AG09319 (cell line): ENCODE measurements around the gene GNG8.

Source experiments
- DNase-seq: peaks from one replicate; pipeline ENCODE4 v3.0.0-alpha.2; 2010; ENCODE audit warnings: low read depth; ENCODE audit errors: extremely low read depth
- TF ChIP-seq, protein P1 (sequence below): IDR thresholded peaks from 2 replicates; pipeline ENCODE4 v1.5.1; 2011; ENCODE audit warnings: low read depth, mild to moderate bottlenecking, inconsistent platforms, low read length, moderate library complexity

Gene GNG8

DNA sequence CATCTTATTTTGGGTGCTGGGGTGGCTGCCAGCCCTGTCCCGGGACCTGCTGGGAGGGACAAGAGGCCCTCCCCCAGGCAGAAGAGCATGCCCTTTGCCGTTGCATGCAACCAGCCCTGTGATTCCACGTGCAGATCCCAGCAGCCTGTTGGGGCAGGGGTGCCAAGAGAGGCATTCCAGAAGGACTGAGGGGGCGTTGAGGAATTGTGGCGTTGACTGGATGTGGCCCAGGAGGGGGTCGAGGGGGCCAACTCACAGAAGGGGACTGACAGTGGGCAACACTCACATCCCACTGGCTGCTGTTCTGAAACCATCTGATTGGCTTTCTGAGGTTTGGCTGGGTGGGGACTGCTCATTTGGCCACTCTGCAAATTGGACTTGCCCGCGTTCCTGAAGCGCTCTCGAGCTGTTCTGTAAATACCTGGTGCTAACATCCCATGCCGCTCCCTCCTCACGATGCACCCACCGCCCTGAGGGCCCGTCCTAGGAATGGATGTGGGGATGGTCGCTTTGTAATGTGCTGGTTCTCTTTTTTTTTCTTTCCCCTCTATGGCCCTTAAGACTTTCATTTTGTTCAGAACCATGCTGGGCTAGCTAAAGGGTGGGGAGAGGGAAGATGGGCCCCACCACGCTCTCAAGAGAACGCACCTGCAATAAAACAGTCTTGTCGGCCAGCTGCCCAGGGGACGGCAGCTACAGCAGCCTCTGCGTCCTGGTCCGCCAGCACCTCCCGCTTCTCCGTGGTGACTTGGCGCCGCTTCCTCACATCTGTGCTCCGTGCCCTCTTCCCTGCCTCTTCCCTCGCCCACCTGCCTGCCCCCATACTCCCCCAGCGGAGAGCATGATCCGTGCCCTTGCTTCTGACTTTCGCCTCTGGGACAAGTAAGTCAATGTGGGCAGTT is 26.2 kb downstream of the GNG8 start:
- TF ChIP-seq, protein P1, sequence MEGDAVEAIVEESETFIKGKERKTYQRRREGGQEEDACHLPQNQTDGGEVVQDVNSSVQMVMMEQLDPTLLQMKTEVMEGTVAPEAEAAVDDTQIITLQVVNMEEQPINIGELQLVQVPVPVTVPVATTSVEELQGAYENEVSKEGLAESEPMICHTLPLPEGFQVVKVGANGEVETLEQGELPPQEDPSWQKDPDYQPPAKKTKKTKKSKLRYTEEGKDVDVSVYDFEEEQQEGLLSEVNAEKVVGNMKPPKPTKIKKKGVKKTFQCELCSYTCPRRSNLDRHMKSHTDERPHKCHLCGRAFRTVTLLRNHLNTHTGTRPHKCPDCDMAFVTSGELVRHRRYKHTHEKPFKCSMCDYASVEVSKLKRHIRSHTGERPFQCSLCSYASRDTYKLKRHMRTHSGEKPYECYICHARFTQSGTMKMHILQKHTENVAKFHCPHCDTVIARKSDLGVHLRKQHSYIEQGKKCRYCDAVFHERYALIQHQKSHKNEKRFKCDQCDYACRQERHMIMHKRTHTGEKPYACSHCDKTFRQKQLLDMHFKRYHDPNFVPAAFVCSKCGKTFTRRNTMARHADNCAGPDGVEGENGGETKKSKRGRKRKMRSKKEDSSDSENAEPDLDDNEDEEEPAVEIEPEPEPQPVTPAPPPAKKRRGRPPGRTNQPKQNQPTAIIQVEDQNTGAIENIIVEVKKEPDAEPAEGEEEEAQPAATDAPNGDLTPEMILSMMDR, result no peak
- no peak for DNase-seq

DNA sequence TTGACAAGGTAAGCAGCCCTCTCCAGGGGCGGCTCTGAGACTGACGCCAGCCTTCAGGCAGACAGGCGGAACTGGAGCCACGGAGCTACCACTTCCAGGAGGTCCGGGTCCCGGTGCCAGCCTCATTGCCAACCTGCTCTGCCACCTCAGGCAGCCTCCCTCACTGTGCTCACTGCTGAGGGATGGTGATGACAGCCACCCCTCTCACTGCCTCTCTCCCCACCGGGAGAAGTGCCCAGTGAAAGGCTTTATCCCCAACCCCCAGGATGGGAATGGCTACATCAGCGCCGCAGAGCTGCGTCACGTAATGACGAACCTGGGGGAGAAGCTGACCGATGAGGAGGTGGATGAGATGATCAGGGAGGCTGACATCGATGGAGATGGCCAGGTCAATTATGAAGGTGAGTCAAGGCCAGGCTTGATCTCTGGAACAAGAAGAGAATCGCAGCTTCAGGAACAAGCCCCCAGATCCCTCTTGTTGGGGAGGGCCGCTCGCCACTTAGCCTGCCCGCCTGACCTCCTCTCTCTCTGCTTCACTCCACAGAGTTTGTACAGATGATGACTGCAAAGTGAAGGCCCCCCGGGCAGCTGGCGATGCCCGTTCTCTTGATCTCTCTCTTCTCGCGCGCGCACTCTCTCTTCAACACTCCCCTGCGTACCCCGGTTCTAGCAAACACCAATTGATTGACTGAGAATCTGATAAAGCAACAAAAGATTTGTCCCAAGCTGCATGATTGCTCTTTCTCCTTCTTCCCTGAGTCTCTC is 27.2 kb downstream of the GNG8 start:
- TF ChIP-seq, protein P1, result no peak
- no peak for DNase-seq

DNA sequence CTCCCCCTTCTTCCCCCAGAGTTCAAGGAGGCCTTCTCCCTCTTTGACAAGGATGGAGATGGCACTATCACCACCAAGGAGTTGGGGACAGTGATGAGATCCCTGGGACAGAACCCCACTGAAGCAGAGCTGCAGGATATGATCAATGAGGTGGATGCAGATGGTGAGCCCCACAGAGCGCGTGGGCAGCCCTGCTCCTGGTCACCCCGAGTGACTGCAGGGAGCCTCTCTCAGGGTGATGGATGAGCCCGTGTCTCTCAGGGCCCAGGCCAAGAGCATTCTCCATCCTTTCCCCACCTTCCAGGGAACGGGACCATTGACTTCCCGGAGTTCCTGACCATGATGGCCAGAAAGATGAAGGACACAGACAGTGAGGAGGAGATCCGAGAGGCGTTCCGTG is 27.8 kb downstream of the GNG8 start:
- DNase-seq, result no peak
- TF ChIP-seq, protein P1, result no peak

DNA sequence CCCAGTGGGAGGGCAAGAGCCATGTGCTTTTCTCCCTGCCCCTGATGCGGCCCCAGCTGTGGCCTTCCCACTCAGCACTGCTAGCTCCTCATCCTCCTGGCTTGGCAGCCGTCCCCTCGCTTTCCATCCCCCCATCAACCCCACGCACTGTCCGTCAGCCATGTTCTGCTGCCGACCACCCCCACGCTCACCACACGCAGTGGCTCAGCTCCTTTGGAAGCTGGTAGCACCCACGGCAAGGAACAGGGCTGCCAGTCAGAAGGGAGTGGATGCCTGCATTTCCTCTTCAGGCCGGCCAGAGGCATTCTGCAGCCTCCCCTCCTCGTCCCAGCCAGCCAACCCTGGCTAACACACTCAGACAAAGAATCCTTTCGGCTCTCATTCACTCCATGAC is 28.6 kb downstream of the GNG8 start:
- no peak for DNase-seq
- TF ChIP-seq, protein P1, result no peak

DNA sequence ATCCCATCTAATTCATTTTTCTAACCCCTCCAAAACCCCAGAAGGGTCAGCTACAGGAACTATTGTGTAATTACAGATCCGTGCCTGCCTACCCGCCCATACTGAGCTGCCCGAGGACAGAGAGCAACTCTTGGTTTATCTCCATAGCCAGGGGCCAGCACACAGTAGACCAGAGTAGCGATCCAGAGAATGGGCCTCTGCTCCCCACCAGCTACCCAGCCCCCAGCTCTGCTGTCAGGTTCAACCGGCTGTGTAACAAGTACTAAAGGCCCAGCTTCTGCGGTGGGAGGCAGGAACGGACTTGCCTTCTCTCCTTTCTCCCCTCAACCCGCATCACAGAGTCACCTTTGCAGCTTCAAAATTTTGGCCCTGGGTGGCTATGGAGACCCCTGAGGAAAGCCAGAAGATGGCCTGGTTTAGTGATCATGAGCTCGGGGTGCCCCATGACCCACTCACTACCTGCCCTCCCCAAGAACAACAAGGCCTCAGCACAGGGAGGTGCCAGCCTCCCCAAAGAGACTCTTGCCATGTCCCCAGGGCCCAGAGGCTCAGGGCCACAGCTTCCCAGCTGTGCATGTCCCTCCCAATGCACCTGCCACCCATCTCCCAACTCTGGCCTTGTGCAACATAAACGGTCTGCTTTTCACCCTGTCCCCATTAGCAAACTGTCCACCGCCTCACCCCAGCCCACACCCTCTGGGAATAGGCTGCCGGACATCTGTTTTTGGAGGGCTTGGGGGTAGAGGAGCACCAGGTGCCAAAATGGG is 29.1 kb downstream of the GNG8 start:
- DNase-seq, result no peak
- TF ChIP-seq, protein P1, result no peak

DNA sequence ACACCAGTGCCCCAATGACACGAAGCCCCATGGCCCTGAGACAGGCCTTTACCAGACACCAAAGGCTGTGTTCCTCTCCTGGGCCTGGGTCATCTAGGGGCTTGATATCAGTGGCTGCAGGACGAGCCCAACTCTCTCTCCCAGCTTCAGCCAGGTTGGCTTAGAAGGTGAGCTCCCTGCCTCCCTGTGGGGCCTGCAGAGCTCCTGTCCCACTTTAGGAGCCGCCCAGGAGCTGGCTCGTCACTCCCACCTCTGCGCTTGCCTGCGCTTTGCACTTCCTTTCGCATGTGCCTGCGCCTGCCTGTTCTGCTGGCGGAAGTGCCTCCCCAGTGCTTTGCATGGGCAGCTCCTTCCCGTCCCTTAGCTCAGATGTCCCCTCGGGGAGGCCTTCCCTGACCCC is 30.0 kb downstream of the GNG8 start:
- DNase-seq, result no peak
- TF ChIP-seq, protein P1, result no peak
